ENCODE results near the gene CNP. TPM values are rescaled to one million over a fixed set of nuclear protein-coding genes. Genes with fewer than 3 reads are reported as not detected.

CNP gene
- total and polyA plus RNA-seq, 2 donors (not counting 1 experiment from before 2014, with no cell fraction given): 19.0 to 45.2 TPM

GRCh38 chr17:41925991-41926590 is 40.5 kb upstream of the CNP start:
- DNase-seq (no peak), ATAC-seq (ENCODE audit: low read depth) (no peak)
- intact Hi-C loops (cut with micrococcal nuclease): no loop called here
- Histone ChIP-seq H3K4me3 (ENCODE audit: control extremely low read depth in 1 of 5, extremely low read depth in 1 of 5, insufficient read depth in 1 of 5, low read depth in 2 of 5, low read length in 4 of 5) (no peak overlapping the region), H3K9me3 (ENCODE audit: control extremely low read depth in 1 of 3, control insufficient read depth in 2 of 3, insufficient read depth in 1 of 3, low read length in 2 of 3) (no peaks in the 10 kb centered on the region), H2AFZ (ENCODE audit: insufficient read depth, low read depth, low read length, poor library complexity, severe bottlenecking) (no peak overlapping the region), H3K9ac (ENCODE audit: low read length) (no peak overlapping the region), H3K27ac (ENCODE audit: low read length in 2 of 2) (no peak overlapping the region), H3K27me3 (replicated peaks in 1 of 4; ENCODE audit: control extremely low read depth in 1 of 4, control insufficient read depth in 3 of 4, insufficient read depth in 4 of 4, low read length in 3 of 4) (no peaks in the 10 kb centered on the region), H3K36me3 (replicated peaks in 1 of 2; ENCODE audit: control extremely low read depth in 1 of 2, control insufficient read depth in 1 of 2, extremely low read depth in 1 of 2, insufficient read depth in 2 of 2, low read length in 1 of 2) (no peaks in the 10 kb centered on the region), H3K4me2 (replicated peaks; ENCODE audit: low read depth, low read length, poor library complexity, severe bottlenecking) (no peak overlapping the region), H4K20me1 (ENCODE audit: control insufficient read depth, insufficient read depth, low read length, poor library complexity, severe bottlenecking) (no peaks in the 10 kb centered on the region), H3K79me2 (ENCODE audit: control insufficient read depth, insufficient read depth, low read length) (no peaks in the 10 kb centered on the region), H3K4me1 (ENCODE audit: control insufficient read depth in 2 of 2, insufficient read depth in 2 of 2, low read length in 2 of 2) (peaks cover 5 to 22% of the 10 kb centered on the region in 2 donors)
- Mint-ChIP-seq H3K27me3 (no peaks in the 10 kb centered on the region), H3K4me3 (no peak overlapping the region), H3K27ac (no peak overlapping the region), H3K9me3 (ENCODE audit: insufficient read depth) (no peaks in the 10 kb centered on the region), H3K4me1 (peaks cover 27% of the 10 kb centered on the region)
- POLR2A ChIA-PET: interaction anchor here (0.7 kb wide), 1 partner anchor 195 kb away, joined by 4 read pairs; no protein-coding TSS in a partner anchor
- CTCF ChIA-PET: interaction anchor here (0.7 kb wide), 1 partner anchor 395 kb away, joined by 3 read pairs; no protein-coding TSS in a partner anchor
- WGBS (ENCODE audit: insufficient coverage): 83% methylated on average over 3 of the region's 7 CpGs
- TF ChIP-seq EZH2 (IDR thresholded peaks at IDR 0.05; ENCODE audit: borderline replicate concordance, insufficient read depth, low read depth, low read length, poor library complexity, severe bottlenecking): no peak
- no peak for TF ChIP-seq CTCF (IDR thresholded peaks at IDR 0.05)

DNA sequence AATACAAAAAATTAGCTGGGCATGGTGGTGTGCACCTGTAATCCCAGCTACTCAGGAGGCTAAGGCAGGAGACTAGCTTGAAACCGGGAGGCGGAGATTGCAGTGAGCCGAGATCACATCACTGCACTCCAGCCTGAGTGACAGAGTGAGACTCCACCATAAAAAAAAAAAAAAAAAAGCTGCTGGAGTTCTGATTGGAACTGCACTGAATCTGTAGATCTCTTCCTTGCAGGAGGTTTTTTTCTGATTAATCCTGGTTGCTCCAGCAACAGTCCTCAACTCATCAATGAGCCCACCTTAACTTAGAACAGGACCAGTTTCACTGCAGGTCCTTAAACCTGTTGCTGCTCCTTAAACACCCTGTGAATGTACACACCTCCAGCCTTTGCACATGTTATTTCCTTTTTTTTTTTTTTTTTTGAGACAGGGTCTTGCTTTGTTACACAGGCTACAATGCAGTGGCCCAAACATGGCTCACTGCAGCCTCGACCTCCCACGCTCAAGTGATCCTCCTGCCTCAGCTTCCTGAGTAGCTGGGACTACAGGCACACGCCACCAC is 37.8 kb upstream of the CNP start:
- Histone ChIP-seq H3K4me1 (ENCODE audit: control insufficient read depth in 2 of 2, insufficient read depth in 2 of 2, low read length in 2 of 2) (peaks cover 10 to 32% of the 10 kb centered on the region in 2 donors), H3K9me3 (ENCODE audit: control extremely low read depth in 1 of 3, control insufficient read depth in 2 of 3, insufficient read depth in 1 of 3, low read length in 2 of 3) (no peaks in the 10 kb centered on the region), H3K27ac (ENCODE audit: low read length in 2 of 2) (no peak overlapping the region), H3K36me3 (replicated peaks in 1 of 2; ENCODE audit: control extremely low read depth in 1 of 2, control insufficient read depth in 1 of 2, extremely low read depth in 1 of 2, insufficient read depth in 2 of 2, low read length in 1 of 2) (no peaks in the 10 kb centered on the region), H3K4me3 (ENCODE audit: control extremely low read depth in 1 of 5, extremely low read depth in 1 of 5, insufficient read depth in 1 of 5, low read depth in 2 of 5, low read length in 4 of 5) (no peak overlapping the region), H4K20me1 (ENCODE audit: control insufficient read depth, insufficient read depth, low read length, poor library complexity, severe bottlenecking) (no peaks in the 10 kb centered on the region), H3K9ac (ENCODE audit: low read length) (no peak overlapping the region), H2AFZ (ENCODE audit: insufficient read depth, low read depth, low read length, poor library complexity, severe bottlenecking) (no peak overlapping the region), H3K4me2 (replicated peaks; ENCODE audit: low read depth, low read length, poor library complexity, severe bottlenecking) (no peak overlapping the region), H3K79me2 (ENCODE audit: control insufficient read depth, insufficient read depth, low read length) (no peaks in the 10 kb centered on the region), H3K27me3 (replicated peaks in 1 of 4; ENCODE audit: control extremely low read depth in 1 of 4, control insufficient read depth in 3 of 4, insufficient read depth in 4 of 4, low read length in 3 of 4) (no peaks in the 10 kb centered on the region)
- TF ChIP-seq CTCF (IDR thresholded peaks at IDR 0.05) (no peak), EZH2 (IDR thresholded peaks at IDR 0.05; ENCODE audit: borderline replicate concordance, insufficient read depth, low read depth, low read length, poor library complexity, severe bottlenecking) (no peak)
- no peak for DNase-seq
- Mint-ChIP-seq H3K27me3 (no peaks in the 10 kb centered on the region), H3K4me3 (peak overlapping the region; percentile 96), H3K27ac (no peak overlapping the region), H3K4me1 (peaks cover 30% of the 10 kb centered on the region), H3K9me3 (ENCODE audit: insufficient read depth) (no peaks in the 10 kb centered on the region)
- intact Hi-C loops (cut with micrococcal nuclease): no loop called here
- ChIA-PET POLR2A (interaction anchor here (0.6 to 2.3 kb wide), 2 partner anchors 10 to 666 kb away, joined by 9 to 16 read pairs; partner anchors contain the start of gene ACLY), CTCF (interaction anchor here (0.6 kb wide), 1 partner anchor 252 kb away, joined by 3 read pairs; no protein-coding TSS in a partner anchor)
- WGBS (ENCODE audit: insufficient coverage): 83% methylated on average over 2 of the region's 6 CpGs
- ATAC-seq (ENCODE audit: low read depth): no peak
